Measurements from ENCODE around the gene FBXL15. TPM values are rescaled to one million over a fixed set of nuclear protein-coding genes. Genes with fewer than 3 reads are reported as not detected.

FBXL15 gene
- total and polyA plus RNA-seq, 9 of the 15 experiments (the other 6 are each of a cell fraction or from before 2014, with no cell fraction given), result 0.08 to 25.9 (median 3.5) TPM

- Histone ChIP-seq H3K4me1 (replicated peaks in 1 of 2; ENCODE audit: control insufficient read depth in 2 of 2, insufficient read depth in 2 of 2, low read length in 2 of 2) (peaks cover 6 to 51% of the 10 kb centered on the region in 2 experiments; a peak in 3 of 5 replicates), H3K9me1 (ENCODE audit: control insufficient read depth, insufficient read depth, low read length) (no peaks in the 10 kb centered on the region), H3K9me3 (replicated peaks; ENCODE audit: control insufficient read depth, insufficient read depth, low read depth, low read length) (no peaks in the 10 kb centered on the region), H3K27me3 (ENCODE audit: control insufficient read depth in 2 of 2, insufficient read depth in 2 of 2, low read length in 2 of 2) (peaks cover 0 to 5% of the 10 kb centered on the region in 2 experiments; a peak in 2 of 5 replicates), H2AFZ (ENCODE audit: low read depth, low read length) (no peak overlapping the region), H3K36me3 (ENCODE audit: control insufficient read depth, insufficient read depth, low read length) (peaks cover 7% of the 10 kb centered on the region; the same call in 1 of the 3 replicates), H3K79me2 (ENCODE audit: control insufficient read depth, insufficient read depth, low read length) (no peaks in the 10 kb centered on the region), H3K9ac (ENCODE audit: insufficient read depth in 1 of 2, low read depth in 2 of 2, low read length in 2 of 2) (no peak overlapping the region), H3K27ac (ENCODE audit: extremely low read depth, low read depth, low read length) (no peak overlapping the region), H3K4me3 (no peak overlapping the region), H3K4me2 (ENCODE audit: insufficient read depth, low read length) (no peak overlapping the region), H4K20me1 (replicated peaks; ENCODE audit: control insufficient read depth, insufficient read depth, low read length) (no peaks in the 10 kb centered on the region)
- no TSS peak for BruUV-seq (replicated peaks)
- POLR2A ChIA-PET, result interaction anchor here (0.6 to 2.4 kb wide), 4 partner anchors 10 to 243 kb away, joined by 3 to 8 read pairs (median 4); partner anchors contain the start of gene FBXL15
- ATAC-seq (no peak), DNase-seq (ENCODE audit: extremely low read depth in 1 of 4, low spot score in 3 of 4) (no peak), FAIRE-seq (no peak)
- CTCF ChIA-PET (ENCODE audit: low intra/inter-chr PET ratio), result no interaction called here
- peak; percentile 47; the same call in 1 of the 2 replicates for TF ChIP-seq POLR2G (IDR thresholded peaks at IDR 0.05; ENCODE audit: low read depth, low read length)
- 0 out of 2 replicates have a peak, but pooled peaks have one; percentile 50 for TF ChIP-seq ZBTB33 (CRISPR knock-in tag; IDR thresholded peaks at IDR 0.05)
- TF ChIP-seq GTF3C2 (IDR thresholded peaks at IDR 0.05; ENCODE audit: borderline replicate concordance, extremely low read depth, insufficient read length), result no peak
- 77% methylated on average over 6 of the region's 13 CpGs for WGBS (ENCODE audit: insufficient coverage, low coverage, missing lambda C conversion rate)
- in situ Hi-C loops (cut with MboI), result no loop called here
- intact Hi-C loops (cut with micrococcal nuclease), result no loop called here
These were observed 17.5 kb upstream of the FBXL15 start for GRCh38 chr10:102403115-102403514.
